Measurements from ENCODE around the gene DYSF.

Gene DYSF

GRCh38 chr2:71462056-71462605 lies 8.8 kb downstream of the DYSF start:
- WGBS, 2 donors (ENCODE audit: extremely low coverage in 2 of 2, insufficient read length in 2 of 2, insufficient replicate concordance in 1 of 2), result no CpG with 5 or more reads among the region's 8 CpGs
- H4K91ac ChIP-seq (ENCODE audit: low read depth, low read length, poor library complexity), result no peak overlapping the region

GRCh38 chr2:71462641-71463341 lies 9.4 kb downstream of the DYSF start:
- Histone ChIP-seq H3K27me3 (ENCODE audit: control insufficient read depth in 3 of 3, insufficient read depth in 3 of 3, low read depth in 1 of 3, low read length in 3 of 3) (peaks cover 15 to 66% (median 41%) of the 10 kb centered on the region in 3 experiments), H3K36me3 (replicated peaks in 1 of 2; ENCODE audit: control insufficient read depth in 2 of 2, insufficient read depth in 2 of 2, low read length in 2 of 2) (no peaks in the 10 kb centered on the region), H3K9me3 (replicated peaks in 1 of 2; ENCODE audit: control insufficient read depth in 2 of 2, insufficient read depth in 1 of 2, low read depth in 1 of 2, low read length in 2 of 2) (peaks cover 0 to 7% of the 10 kb centered on the region in 2 donors), H3K79me1 (ENCODE audit: low read depth, low read length) (no peaks in the 10 kb centered on the region), H2BK15ac (ENCODE audit: low read length) (no peak overlapping the region), H3K4me3 (ENCODE audit: low read length in 2 of 2) (no peak overlapping the region), H4K8ac (ENCODE audit: low read depth, low read length) (no peak overlapping the region), H3K4ac (ENCODE audit: low read length) (no peak overlapping the region), H2BK12ac (ENCODE audit: low read length) (no peak overlapping the region), H3K27ac (replicated peaks; ENCODE audit: low read length) (no peak overlapping the region), H3K18ac (ENCODE audit: low read length) (no peak overlapping the region), H3K9ac (ENCODE audit: low read depth, low read length, poor library complexity) (no peak overlapping the region), H3K4me1 (ENCODE audit: control insufficient read depth in 2 of 2, insufficient read depth in 1 of 2, low read depth in 1 of 2, low read length in 2 of 2) (peaks cover 12% of the 10 kb centered on the region in 2 donors), H3K4me2 (ENCODE audit: insufficient read depth, low read length, poor library complexity, severe bottlenecking) (no peak overlapping the region), H3K23ac (ENCODE audit: low read depth, low read length, poor library complexity) (no peak overlapping the region), H2AK5ac (ENCODE audit: low read depth, low read length) (no peak overlapping the region), H2BK120ac (ENCODE audit: low read depth, low read length) (no peak overlapping the region), H4K91ac (ENCODE audit: low read depth, low read length, poor library complexity) (no peak overlapping the region), H2AFZ (ENCODE audit: low read length) (no peak overlapping the region), H2BK5ac (ENCODE audit: low read length) (no peak overlapping the region), H3K14ac (ENCODE audit: low read length) (no peak overlapping the region)
- WGBS, 2 donors (ENCODE audit: extremely low coverage in 2 of 2, insufficient read length in 2 of 2, insufficient replicate concordance in 1 of 2), result no CpG with 5 or more reads among the region's 5 CpGs
- no peak for DNase-seq (ENCODE audit: low spot score)

More at GRCh38 chr2:71462056-71462605, 8.8 kb downstream of the DYSF start:
- Histone ChIP-seq H3K14ac (ENCODE audit: low read length) (no peak overlapping the region), H3K36me3 (replicated peaks in 1 of 2; ENCODE audit: control insufficient read depth in 2 of 2, insufficient read depth in 2 of 2, low read length in 2 of 2) (no peaks in the 10 kb centered on the region), H3K27me3 (ENCODE audit: control insufficient read depth in 3 of 3, insufficient read depth in 3 of 3, low read depth in 1 of 3, low read length in 3 of 3) (peaks cover 15 to 60% (median 35%) of the 10 kb centered on the region in 3 experiments), H2BK12ac (ENCODE audit: low read length) (peak overlapping the region; percentile 64), H3K4me2 (ENCODE audit: insufficient read depth, low read length, poor library complexity, severe bottlenecking) (no peak overlapping the region), H3K23ac (ENCODE audit: low read depth, low read length, poor library complexity) (no peak overlapping the region), H3K4ac (ENCODE audit: low read length) (no peak overlapping the region), H2BK5ac (ENCODE audit: low read length) (no peak overlapping the region), H3K27ac (replicated peaks; ENCODE audit: low read length) (no peak overlapping the region), H3K79me1 (ENCODE audit: low read depth, low read length) (no peaks in the 10 kb centered on the region), H3K9me3 (replicated peaks in 1 of 2; ENCODE audit: control insufficient read depth in 2 of 2, insufficient read depth in 1 of 2, low read depth in 1 of 2, low read length in 2 of 2) (peaks cover 0 to 7% of the 10 kb centered on the region in 2 donors), H3K18ac (ENCODE audit: low read length) (peak overlapping the region; percentile 25), H3K4me1 (ENCODE audit: control insufficient read depth in 2 of 2, insufficient read depth in 1 of 2, low read depth in 1 of 2, low read length in 2 of 2) (peaks cover 11 to 12% of the 10 kb centered on the region in 2 donors), H3K9ac (ENCODE audit: low read depth, low read length, poor library complexity) (no peak overlapping the region), H2AFZ (ENCODE audit: low read length) (no peak overlapping the region), H2AK5ac (ENCODE audit: low read depth, low read length) (no peak overlapping the region), H2BK120ac (ENCODE audit: low read depth, low read length) (no peak overlapping the region), H2BK15ac (ENCODE audit: low read length) (no peak overlapping the region), H3K4me3 (ENCODE audit: low read length in 2 of 2) (no peak overlapping the region), H4K8ac (ENCODE audit: low read depth, low read length) (no peak overlapping the region)
- no peak for DNase-seq (ENCODE audit: low spot score)

- H2AK5ac ChIP-seq (ENCODE audit: low read depth, low read length), result peak overlapping the region; percentile 32
- DNase-seq (ENCODE audit: low spot score), result no peak
- H3K36me3 ChIP-seq (replicated peaks in 1 of 2; ENCODE audit: control insufficient read depth in 2 of 2, insufficient read depth in 2 of 2, low read length in 2 of 2), result no peaks in the 10 kb centered on the region
- H2BK120ac ChIP-seq (ENCODE audit: low read depth, low read length), result no peak overlapping the region
- H3K9ac ChIP-seq (ENCODE audit: low read depth, low read length, poor library complexity), result no peak overlapping the region
- no peak overlapping the region for H2AFZ ChIP-seq (ENCODE audit: low read length)
- WGBS, 2 donors (ENCODE audit: extremely low coverage in 2 of 2, insufficient read length in 2 of 2, insufficient replicate concordance in 1 of 2), result no CpG with 5 or more reads among the region's 7 CpGs
- H3K4me1 ChIP-seq (ENCODE audit: control insufficient read depth in 2 of 2, insufficient read depth in 1 of 2, low read depth in 1 of 2, low read length in 2 of 2), result peaks cover 11 to 12% of the 10 kb centered on the region in 2 donors
- no peak overlapping the region for H4K91ac ChIP-seq (ENCODE audit: low read depth, low read length, poor library complexity)
- H3K4me2 ChIP-seq (ENCODE audit: insufficient read depth, low read length, poor library complexity, severe bottlenecking), result no peak overlapping the region
- peaks cover 15 to 71% (median 46%) of the 10 kb centered on the region in 3 experiments for H3K27me3 ChIP-seq (ENCODE audit: control insufficient read depth in 3 of 3, insufficient read depth in 3 of 3, low read depth in 1 of 3, low read length in 3 of 3)
- H3K14ac ChIP-seq (ENCODE audit: low read length), result no peak overlapping the region
- H2BK12ac ChIP-seq (ENCODE audit: low read length), result no peak overlapping the region
- H3K27ac ChIP-seq (replicated peaks; ENCODE audit: low read length), result no peak overlapping the region
- H3K9me3 ChIP-seq (replicated peaks in 1 of 2; ENCODE audit: control insufficient read depth in 2 of 2, insufficient read depth in 1 of 2, low read depth in 1 of 2, low read length in 2 of 2), result peaks cover 0 to 7% of the 10 kb centered on the region in 2 donors
- H4K8ac ChIP-seq (ENCODE audit: low read depth, low read length), result no peak overlapping the region
- H2BK15ac ChIP-seq (ENCODE audit: low read length), result no peak overlapping the region
- no peak overlapping the region for H2BK5ac ChIP-seq (ENCODE audit: low read length)
- no peak overlapping the region for H3K4me3 ChIP-seq (ENCODE audit: low read length in 2 of 2)
- H3K23ac ChIP-seq (ENCODE audit: low read depth, low read length, poor library complexity), result no peak overlapping the region
- H3K18ac ChIP-seq (ENCODE audit: low read length), result no peak overlapping the region
- H3K4ac ChIP-seq (ENCODE audit: low read length), result no peak overlapping the region
- H3K79me1 ChIP-seq (ENCODE audit: low read depth, low read length), result no peaks in the 10 kb centered on the region
These were observed 9.9 kb downstream of the DYSF start for GRCh38 chr2:71463342-71463654.

GRCh38 chr2:71464389-71464788 lies 11.0 kb downstream of the DYSF start:
- WGBS, 2 donors (ENCODE audit: extremely low coverage in 2 of 2, insufficient read length in 2 of 2, insufficient replicate concordance in 1 of 2), result no CpG with 5 or more reads among the region's 6 CpGs
- no peaks in the 10 kb centered on the region for H3K36me3 ChIP-seq (replicated peaks in 1 of 2; ENCODE audit: control insufficient read depth in 2 of 2, insufficient read depth in 2 of 2, low read length in 2 of 2)
- peaks cover 15 to 82% (median 53%) of the 10 kb centered on the region in 3 experiments for H3K27me3 ChIP-seq (ENCODE audit: control insufficient read depth in 3 of 3, insufficient read depth in 3 of 3, low read depth in 1 of 3, low read length in 3 of 3)

More at GRCh38 chr2:71464389-71464788, 11.0 kb downstream of the DYSF start:
- no peak overlapping the region for H3K4ac ChIP-seq (ENCODE audit: low read length)
- H3K9me3 ChIP-seq (replicated peaks in 1 of 2; ENCODE audit: control insufficient read depth in 2 of 2, insufficient read depth in 1 of 2, low read depth in 1 of 2, low read length in 2 of 2), result peaks cover 0 to 7% of the 10 kb centered on the region in 2 donors
- H2BK12ac ChIP-seq (ENCODE audit: low read length), result no peak overlapping the region
- H2AK5ac ChIP-seq (ENCODE audit: low read depth, low read length), result no peak overlapping the region
- H3K9ac ChIP-seq (ENCODE audit: low read depth, low read length, poor library complexity), result no peak overlapping the region
- H4K8ac ChIP-seq (ENCODE audit: low read depth, low read length), result no peak overlapping the region
- H3K79me1 ChIP-seq (ENCODE audit: low read depth, low read length), result no peaks in the 10 kb centered on the region
- no peak overlapping the region for H3K4me2 ChIP-seq (ENCODE audit: insufficient read depth, low read length, poor library complexity, severe bottlenecking)
- no peak overlapping the region for H2BK15ac ChIP-seq (ENCODE audit: low read length)
- no peak overlapping the region for H3K18ac ChIP-seq (ENCODE audit: low read length)
- H2BK5ac ChIP-seq (ENCODE audit: low read length), result no peak overlapping the region
- H3K27ac ChIP-seq (replicated peaks; ENCODE audit: low read length), result no peak overlapping the region
- H2AFZ ChIP-seq (ENCODE audit: low read length), result no peak overlapping the region
- DNase-seq (ENCODE audit: low spot score), result no peak
- no peak overlapping the region for H3K23ac ChIP-seq (ENCODE audit: low read depth, low read length, poor library complexity)
- H4K91ac ChIP-seq (ENCODE audit: low read depth, low read length, poor library complexity), result no peak overlapping the region
- no peak overlapping the region for H2BK120ac ChIP-seq (ENCODE audit: low read depth, low read length)
- H3K4me3 ChIP-seq (ENCODE audit: low read length in 2 of 2), result no peak overlapping the region
- H3K14ac ChIP-seq (ENCODE audit: low read length), result no peak overlapping the region
- peaks cover 8 to 10% of the 10 kb centered on the region in 2 donors for H3K4me1 ChIP-seq (ENCODE audit: control insufficient read depth in 2 of 2, insufficient read depth in 1 of 2, low read depth in 1 of 2, low read length in 2 of 2)
